GM12878 (cell line): Measurements from ENCODE around the gene SAMD4A.

ENCODE experiments used
- CTCF ChIP-seq, 3 experiments: IDR thresholded peaks in 2 of 3; conservative IDR thresholded peaks in 1 of 3; 2 replicates each; pipeline ENCODE4 v1.5.1; 2011; ENCODE audit warnings: low read depth in 3 of 3, low read length in 3 of 3, mild to moderate bottlenecking in 3 of 3, control low read depth in 2 of 3, moderate library complexity in 2 of 3, inconsistent platforms in 1 of 3, mixed read lengths in 1 of 3; ENCODE audit not compliant: control insufficient read depth in 2 of 3, insufficient read depth in 1 of 3; ENCODE audit errors: extremely low read depth in 1 of 3
- JUND ChIP-seq: IDR thresholded peaks from 2 replicates; pipeline ENCODE4 v1.6.1; 2012; ENCODE audit warnings: low read depth, mild to moderate bottlenecking, low read length, improper control_type of control experiment, moderate library complexity
- PAX5 ChIP-seq: IDR thresholded peaks from 2 replicates; pipeline ENCODE4 v1.6.1; 2011; ENCODE audit warnings: low read depth, low read length, borderline replicate concordance
- POLR2A ChIP-seq: IDR thresholded peaks from 2 replicates; pipeline ENCODE4 v1.6.1; 2011; ENCODE audit warnings: low read depth, mild to moderate bottlenecking, low read length
- SIN3A ChIP-seq: IDR thresholded peaks from 2 replicates; pipeline ENCODE4 v1.6.1; 2012; ENCODE audit warnings: low read depth, low read length, improper control_type of control experiment
- SIX5 ChIP-seq: IDR thresholded peaks from 2 replicates; pipeline ENCODE4 v1.6.1; 2011; ENCODE audit warnings: mild to moderate bottlenecking, low read depth, low read length, moderate library complexity; ENCODE audit not compliant: severe bottlenecking
- ZNF24 ChIP-seq: fragments of 450-650 bp; IDR thresholded peaks from 2 replicates; pipeline ENCODE4 v1.6.1; 2017; ENCODE audit warnings: antibody characterized with exemption, mild to moderate bottlenecking

GRCh38 chr14:54756656-54757392, 189.9 kb downstream of the SAMD4A start:
- TF ChIP-seq SIN3A = no peak
- TF ChIP-seq POLR2A = no peak
- TF ChIP-seq CTCF (IDR thresholded peaks at IDR 0.05 in 2 of 3, conservative IDR thresholded peaks at IDR 0.05 in 1 of 3; ENCODE audit: control insufficient read depth in 2 of 3, extremely low read depth in 1 of 3, insufficient read depth in 1 of 3, low read depth in 3 of 3, low read length in 3 of 3) = no peak
- no peak for TF ChIP-seq JUND
- TF ChIP-seq SIX5 = no peak
- TF ChIP-seq ZNF24 = no peak
- no peak for TF ChIP-seq PAX5
